Esophagus squamous epithelium (tissue), 5 donors: ENCODE results near the gene FXYD6. TPM values are rescaled to one million over a fixed set of nuclear protein-coding genes. Genes with fewer than 3 reads are reported as not detected.

Experiments used
- DNase-seq: peaks from one replicate; lab custom pipeline; 2025; lab: John Stamatoyannopoulos, UW
- H3K27ac ChIP-seq, 4 donors: fragments of 200-600 bp; sonication (generic); one replicate each; pipeline ENCODE4 v1.5.1; 2016 to 2019; ENCODE audit warnings: mild to moderate bottlenecking in 1 of 4
- H3K27me3 ChIP-seq, 4 donors: fragments of 200-600 bp; sonication (generic); 1 replicate in 3 of 4; 2 replicates in 1 of 4; pipeline versions ENCODE4 v1.5.1 to v1.6.0; 2017 to 2021; ENCODE audit warnings: antibody characterized with exemption in 1 of 4
- H3K36me3 ChIP-seq, 3 donors: fragments of 200-600 bp; sonication (generic); one replicate each; pipeline ENCODE4 v1.5.1; 2016 to 2019
- H3K4me1 ChIP-seq, 3 donors: fragments of 200-600 bp; sonication (generic); one replicate each; pipeline ENCODE4 v1.5.1; 2017 to 2019
- H3K4me3 ChIP-seq, 4 donors: fragments of 200-600 bp; sonication (generic); 1 replicate in 3 of 4; 2 replicates in 1 of 4; pipeline ENCODE4 v1.5.1; 2016 to 2019; ENCODE audit warnings: mild to moderate bottlenecking in 2 of 4, moderate library complexity in 1 of 4
- H3K9me3 ChIP-seq, 3 donors: fragments of 200-600 bp; sonication (generic); one replicate each; pipeline ENCODE4 v1.5.1; 2016 to 2019
- CTCF ChIP-seq, 6 experiments: fragments of 450-650 bp in 4 of 6; fragments of 200-600 bp in 2 of 6; sonication (generic) in 2 of 6; IDR thresholded peaks; one replicate each; pipeline ENCODE4 v1.5.1; 2016 to 2019; ENCODE audit warnings: antibody characterized with exemption in 6 of 6, mild to moderate bottlenecking in 4 of 6, moderate library complexity in 4 of 6
- POLR2A ChIP-seq, 4 donors: fragments of 450-650 bp; IDR thresholded peaks; one replicate each; pipeline ENCODE4 v1.6.1; 2017; ENCODE audit warnings: antibody characterized with exemption in 4 of 4, mild to moderate bottlenecking in 4 of 4, moderate library complexity in 3 of 4
- WGBS, 2 donors: methylation state at CpG; one replicate each; pipeline ENCODE4 v1.1.5; 2018; 5-methylcytosine and 5-hydroxymethylcytosine counted together
- intact Hi-C: fragments of 100-400 bp; cut with DNase I; formaldehyde crosslinking; loops from one replicate; pipeline ENCODE4 v1.15.0; 2022
- total RNA-seq, 4 donors: library from RNA; depleted of rRNA; stranded (reverse); fragments of >200 nt; gene quantifications; one replicate each; pipeline ENCODE4 v1.1.0, GENCODE V29; 2016
- donor health status: DM: yes; HTN: yes; CAD: no.

FXYD6 gene
- total RNA-seq, 4 donors from 2014 or later = 0.61 to 27.7 (median 2.1) TPM

GRCh38 chr11:117837070-117837776 is 39.2 kb downstream of the FXYD6 start:
- DNase-seq = no peak
- peaks cover 0 to 53% (median 0%) of the 10 kb centered on the region in 4 donors for H3K27me3 ChIP-seq
- 61 to 82% methylated on average over 8 to 13 of the region's 18 CpGs for WGBS, 2 donors
- H3K9me3 ChIP-seq = no peaks in the 10 kb centered on the region
- TF ChIP-seq CTCF (IDR thresholded peaks at IDR 0.05) (no peak), POLR2A (IDR thresholded peaks at IDR 0.05) (no peak)
- H3K4me3 ChIP-seq = no peak overlapping the region
- H3K36me3 ChIP-seq = no peaks in the 10 kb centered on the region
- intact Hi-C loops = no loop called here
- peaks cover 0 to 11% (median 0%) of the 10 kb centered on the region in 3 donors for H3K4me1 ChIP-seq
- no peak overlapping the region for H3K27ac ChIP-seq

GRCh38 chr11:117836077-117836960 is 40.1 kb downstream of the FXYD6 start:
- H3K9me3 ChIP-seq = no peaks in the 10 kb centered on the region
- WGBS, 2 donors = 70 to 73% methylated on average over 12 to 14 of the region's 14 CpGs
- intact Hi-C loops = no loop called here
- peaks cover 0 to 11% (median 0%) of the 10 kb centered on the region in 3 donors for H3K4me1 ChIP-seq
- no peak for DNase-seq
- TF ChIP-seq CTCF (IDR thresholded peaks at IDR 0.05) (no peak), POLR2A (IDR thresholded peaks at IDR 0.05) (no peak)
- H3K4me3 ChIP-seq = no peak overlapping the region
- peaks cover 0 to 62% (median 0%) of the 10 kb centered on the region in 4 donors for H3K27me3 ChIP-seq
- H3K36me3 ChIP-seq = no peaks in the 10 kb centered on the region
- H3K27ac ChIP-seq = no peak overlapping the region

- WGBS, 2 donors = 90 to 92% methylated on average over 6 to 8 of the region's 8 CpGs
- TF ChIP-seq CTCF (IDR thresholded peaks at IDR 0.05) (no peak), POLR2A (IDR thresholded peaks at IDR 0.05) (no peak)
- no peak for DNase-seq
Measured at GRCh38 chr11:117835576-117835975, 40.9 kb downstream of the FXYD6 start.

GRCh38 chr11:117834838-117835443 is 41.5 kb downstream of the FXYD6 start:
- no peak for DNase-seq
- TF ChIP-seq CTCF (IDR thresholded peaks at IDR 0.05) = no peak
- no peak for TF ChIP-seq POLR2A (IDR thresholded peaks at IDR 0.05)

More at GRCh38 chr11:117835576-117835975, 40.9 kb downstream of the FXYD6 start:
- Histone ChIP-seq H3K4me1 (peaks cover 0 to 19% (median 0%) of the 10 kb centered on the region in 3 donors), H3K4me3 (no peak overlapping the region), H3K27ac (no peak overlapping the region), H3K9me3 (no peaks in the 10 kb centered on the region), H3K27me3 (peaks cover 0 to 68% (median 0%) of the 10 kb centered on the region in 4 donors), H3K36me3 (no peaks in the 10 kb centered on the region)
- intact Hi-C loops = no loop called here

More at GRCh38 chr11:117834838-117835443, 41.5 kb downstream of the FXYD6 start:
- no peaks in the 10 kb centered on the region for H3K36me3 ChIP-seq
- intact Hi-C loops = no loop called here
- H3K27ac ChIP-seq = no peak overlapping the region
- H3K4me1 ChIP-seq = peaks cover 0 to 25% (median 3%) of the 10 kb centered on the region in 3 donors
- H3K4me3 ChIP-seq = no peak overlapping the region
- no peaks in the 10 kb centered on the region for H3K9me3 ChIP-seq
- WGBS, 2 donors = 94 to 96% methylated on average over 15 to 16 of the region's 17 CpGs
- H3K27me3 ChIP-seq = peaks cover 0 to 67% (median 0%) of the 10 kb centered on the region in 4 donors
